ENCODE measurements around the gene ZNF446.

ZNF446 gene

GRCh38 chr19:58450856-58451357, 25.2 kb upstream of the ZNF446 start:
- TF ChIP-seq CTCF (IDR thresholded peaks at IDR 0.05; ENCODE audit: insufficient read depth, low read depth, low read length, missing control alignments) = no peak
- peak overlapping the region; percentile 61 for H3K4me3 ChIP-seq (ENCODE audit: low read length)
- peak; percentile 29 for DNase-seq (ENCODE audit: low read depth)

GRCh38 chr19:58451358-58452101, 24.6 kb upstream of the ZNF446 start, which contains the start of gene ZNF324B:
ZNF324B (plus strand) TSS chr19:58451622; CDS start chr19:58453702, 2,080 bp downstream.
- peak; percentile 96 for DNase-seq (ENCODE audit: low read depth)
- H3K4me3 ChIP-seq (ENCODE audit: low read length) = peak within 1 kb of the TSS; percentile 61
- no peak for TF ChIP-seq CTCF (IDR thresholded peaks at IDR 0.05; ENCODE audit: insufficient read depth, low read depth, low read length, missing control alignments)

GRCh38 chr19:58453743-58454142, 22.4 kb upstream of the ZNF446 start:
- TF ChIP-seq CTCF (IDR thresholded peaks at IDR 0.05; ENCODE audit: insufficient read depth, low read depth, low read length, missing control alignments) = no peak
- no peak overlapping the region for H3K4me3 ChIP-seq (ENCODE audit: low read length)
- DNase-seq (ENCODE audit: low read depth) = no peak

- H3K4me3 ChIP-seq (ENCODE audit: low read length) = no peak overlapping the region
- DNase-seq (ENCODE audit: low read depth) = no peak
- no peak for TF ChIP-seq CTCF (IDR thresholded peaks at IDR 0.05; ENCODE audit: insufficient read depth, low read depth, low read length, missing control alignments)
Observed at GRCh38 chr19:58455306-58455705, 20.8 kb upstream of the ZNF446 start.

- H3K4me3 ChIP-seq (ENCODE audit: low read length) = no peak overlapping the region
- no peak for DNase-seq (ENCODE audit: low read depth)
- no peak for TF ChIP-seq CTCF (IDR thresholded peaks at IDR 0.05; ENCODE audit: insufficient read depth, low read depth, low read length, missing control alignments)
Observed at GRCh38 chr19:58456111-58456510, 20.0 kb upstream of the ZNF446 start.

- peak; percentile 81 for DNase-seq (ENCODE audit: low read depth)
- no peak for TF ChIP-seq CTCF (IDR thresholded peaks at IDR 0.05; ENCODE audit: insufficient read depth, low read depth, low read length, missing control alignments)
Observed at GRCh38 chr19:58460039-58460438, 16.1 kb upstream of the ZNF446 start.

More at GRCh38 chr19:58460039-58460438, 16.1 kb upstream of the ZNF446 start:
- no peak overlapping the region for H3K4me3 ChIP-seq (ENCODE audit: low read length)

Data from epithelial cell of esophagus (primary cell).